Stimulated activated CD8-positive, alpha-beta memory T cell treated with anti-CD3 and anti-CD28 coated beads, Interleukin-12 subunit alpha, Interleukin-12 subunit beta, amount 100 ng/mL, for 4 hours (primary cell): ENCODE measurements around the gene KRT84.
"Not testable (repeated sequence)": the region's sequence is repeated elsewhere in the genome, so short reads cannot be mapped to it uniquely, and the experiment has no call there.

Experiments used
- DNase-seq: peaks from one replicate; pipeline ENCODE4 v3.0.0-alpha.2; 2020; ENCODE audit warnings: low read depth

The KRT84 gene

GRCh38 chr12:52360106-52360662 is 25.3 kb downstream of the KRT84 start:
- no peak for DNase-seq

GRCh38 chr12:52359621-52360061 is 25.8 kb downstream of the KRT84 start:
- no peak for DNase-seq

- DNase-seq = no peak
These were observed 26.7 kb downstream of the KRT84 start for GRCh38 chr12:52358575-52359350.

GRCh38 chr12:52356762-52357580 is 28.5 kb downstream of the KRT84 start:
- no peak for DNase-seq

- DNase-seq = no peak
These were observed 29.3 kb downstream of the KRT84 start for GRCh38 chr12:52356031-52356761.

GRCh38 chr12:52355176-52355575 is 30.3 kb downstream of the KRT84 start:
- no peak for DNase-seq

- DNase-seq = no peak
These were observed 31.3 kb downstream of the KRT84 start for GRCh38 chr12:52354200-52354599.

- no peak for DNase-seq
These were observed 31.7 kb downstream of the KRT84 start for GRCh38 chr12:52353766-52354165.

- DNase-seq = no peak
These were observed 32.5 kb downstream of the KRT84 start for GRCh38 chr12:52352951-52353350.

GRCh38 chr12:52351196-52352059 is 34.0 kb downstream of the KRT84 start:
- DNase-seq = peak; percentile 37

GRCh38 chr12:52350786-52351185 is 34.7 kb downstream of the KRT84 start:
- DNase-seq = no peak

- DNase-seq = no peak
These were observed 35.3 kb downstream of the KRT84 start for GRCh38 chr12:52350021-52350620.

- DNase-seq = no peak
These were observed 36.3 kb downstream of the KRT84 start for GRCh38 chr12:52349196-52349595.

GRCh38 chr12:52347551-52348510 is 37.6 kb downstream of the KRT84 start:
- DNase-seq = no peak

GRCh38 chr12:52347016-52347415 is 38.4 kb downstream of the KRT84 start:
- DNase-seq = no peak

- DNase-seq = no peak
These were observed 38.9 kb downstream of the KRT84 start for GRCh38 chr12:52346593-52346992.

- DNase-seq = not testable (repeated sequence)
These were observed 40.4 kb downstream of the KRT84 start for GRCh38 chr12:52345041-52345440.

- no peak for DNase-seq
These were observed 41.3 kb downstream of the KRT84 start for GRCh38 chr12:52344111-52344510.

GRCh38 chr12:52343550-52343949 is 41.9 kb downstream of the KRT84 start:
- no peak for DNase-seq
